ENCODE results near the gene COL23A1.
"Not testable (repeated sequence)": the region's sequence is repeated elsewhere in the genome, so short reads cannot be mapped to it uniquely, and the experiment has no call there.

The COL23A1 gene

DNA sequence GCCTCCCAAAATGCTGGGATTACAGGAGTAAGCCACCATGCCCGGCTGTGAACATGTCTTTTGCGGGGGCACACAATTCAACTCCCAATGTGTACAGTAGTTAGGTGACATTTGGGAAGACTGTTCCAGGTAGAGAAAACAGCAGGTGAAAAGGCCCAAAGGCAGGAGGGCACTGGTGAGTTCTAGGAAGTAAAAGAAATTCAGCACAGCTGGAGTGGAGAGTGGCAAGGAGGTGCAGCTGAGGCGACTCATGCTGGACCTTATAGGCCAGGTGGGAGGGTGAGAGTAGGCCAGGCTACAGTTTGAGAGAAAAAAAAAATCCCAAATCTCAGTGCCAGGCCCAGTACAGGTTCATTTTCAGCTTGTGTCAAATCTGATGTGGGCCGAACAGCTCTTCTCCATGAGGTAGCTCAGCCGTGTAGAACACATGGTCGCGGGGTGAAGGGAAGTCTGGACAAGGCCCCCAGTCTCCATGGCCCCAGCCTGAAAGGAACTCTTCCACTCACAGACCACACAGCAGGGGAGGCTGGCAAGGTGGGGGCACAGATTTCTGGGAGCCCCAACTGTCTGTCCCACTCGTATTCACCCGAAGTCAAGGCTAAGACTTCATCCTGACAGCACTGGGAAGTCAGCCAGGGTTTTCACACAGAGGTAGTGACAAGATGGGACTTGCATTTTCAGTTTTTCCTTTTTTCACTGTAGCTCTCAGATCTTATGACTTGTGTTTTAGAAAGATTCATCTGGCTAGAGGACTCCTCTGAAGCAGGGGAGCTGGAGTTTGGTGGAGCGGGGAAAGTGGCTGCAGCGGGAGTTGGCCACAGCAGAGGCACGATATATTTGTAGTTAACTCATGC is 390.4 kb downstream of the COL23A1 start:
- no peak for DNase-seq

DNA sequence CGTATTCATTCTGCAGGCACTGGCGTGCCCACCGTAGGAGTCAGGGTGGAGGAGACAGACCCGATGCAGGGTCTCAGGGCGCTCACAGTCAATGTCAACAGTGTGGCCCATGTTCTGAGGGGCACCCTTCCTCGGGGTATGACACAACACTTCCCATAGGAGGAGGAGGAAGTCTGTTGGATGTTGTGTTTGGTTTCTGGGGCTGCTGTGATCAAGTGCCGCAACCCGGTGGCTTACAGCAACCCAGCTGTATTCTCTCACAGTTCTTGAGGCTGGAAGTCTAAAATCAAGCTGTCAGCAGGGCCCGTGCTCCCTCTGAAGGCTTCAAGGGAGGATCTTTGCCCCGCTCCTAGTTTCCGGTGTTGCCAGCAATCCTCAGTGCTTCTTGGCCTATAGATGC is 391.5 kb downstream of the COL23A1 start:
- DNase-seq = no peak

DNA sequence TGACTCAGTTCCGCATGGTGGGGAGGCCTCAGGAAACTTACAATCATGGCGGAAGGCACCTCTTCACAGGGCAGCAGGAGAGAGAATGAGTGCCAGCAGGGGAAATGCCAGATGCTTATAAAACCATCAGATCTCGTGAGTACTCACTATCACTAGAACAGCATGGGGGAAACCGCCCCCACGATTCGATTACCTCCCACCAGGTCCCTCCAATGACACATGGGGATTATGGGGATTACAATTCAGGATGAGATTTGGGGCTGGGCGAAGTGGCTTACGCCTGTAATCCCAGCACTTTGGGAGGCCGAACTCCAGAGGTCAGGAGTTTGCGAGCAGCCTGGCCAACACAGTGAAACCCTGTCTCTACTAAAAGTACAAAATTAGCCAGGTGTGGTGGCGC is 392.0 kb downstream of the COL23A1 start:
- not testable (repeated sequence) for DNase-seq

DNA sequence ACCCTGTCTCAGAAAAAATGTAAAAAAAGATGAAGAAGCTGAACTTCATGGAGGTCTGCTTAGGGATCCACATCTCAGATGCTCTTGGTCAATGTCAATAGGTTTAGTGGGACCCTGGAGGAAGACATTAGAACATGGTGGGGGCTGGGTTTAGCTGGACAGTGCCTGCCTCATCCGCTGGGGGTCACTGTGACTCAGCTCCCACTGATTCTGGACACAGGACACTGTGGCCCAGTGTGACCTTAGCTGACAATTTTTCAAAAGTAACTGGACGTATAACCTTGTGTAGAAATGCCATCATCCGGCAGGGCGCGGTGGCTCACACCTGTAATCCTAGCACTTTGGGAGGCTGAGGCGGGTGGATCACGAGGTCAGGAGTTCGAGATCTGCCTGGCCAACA is 393.2 kb downstream of the COL23A1 start:
- DNase-seq = no peak

DNA sequence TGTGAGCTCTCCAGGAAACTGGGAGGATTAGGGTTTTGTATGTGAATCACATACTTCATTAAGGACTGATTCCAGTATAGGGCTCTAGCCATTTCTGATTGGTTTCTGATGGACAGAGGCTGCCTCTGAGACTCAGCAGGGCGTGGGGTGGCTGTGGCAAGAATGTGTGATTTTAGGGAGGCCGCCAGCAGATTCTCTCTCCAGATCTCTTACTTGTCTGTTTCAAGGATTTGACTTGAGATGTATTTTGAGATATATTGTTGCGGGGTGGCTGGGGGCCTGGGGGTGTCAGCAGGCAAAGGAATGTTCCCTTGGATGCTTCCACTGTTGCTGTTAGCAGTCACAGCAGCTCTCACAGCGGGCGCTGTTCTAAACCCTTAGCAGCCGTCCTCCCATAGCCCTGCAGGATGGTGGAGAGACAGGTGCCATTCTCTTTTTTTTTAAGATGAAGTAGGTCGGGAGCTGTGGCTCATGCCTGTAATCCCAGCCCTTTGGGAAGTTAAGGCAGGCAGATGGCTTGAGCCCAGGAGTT is 393.8 kb downstream of the COL23A1 start:
- DNase-seq = no peak

DNA sequence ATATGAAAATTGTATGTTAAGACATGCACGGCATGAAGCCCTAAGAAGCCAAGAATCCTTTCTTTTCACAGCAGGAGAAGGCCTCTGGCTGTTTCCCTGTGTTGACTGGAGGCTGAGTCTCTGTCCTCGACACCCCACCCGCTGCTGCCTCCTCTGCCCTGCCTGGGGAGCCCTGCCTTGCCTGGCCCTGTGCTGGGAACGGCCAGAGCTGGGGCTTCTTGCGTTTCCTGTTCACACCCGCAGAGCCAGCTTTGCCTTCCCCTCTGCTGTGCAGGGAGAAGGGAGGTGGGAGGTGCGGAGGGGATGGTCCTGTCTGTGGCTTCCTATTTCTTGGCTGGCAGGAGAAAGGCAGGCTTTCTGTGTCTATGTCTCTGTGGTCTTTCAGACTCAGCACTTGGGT is 396.2 kb downstream of the COL23A1 start:
- DNase-seq = no peak

DNA sequence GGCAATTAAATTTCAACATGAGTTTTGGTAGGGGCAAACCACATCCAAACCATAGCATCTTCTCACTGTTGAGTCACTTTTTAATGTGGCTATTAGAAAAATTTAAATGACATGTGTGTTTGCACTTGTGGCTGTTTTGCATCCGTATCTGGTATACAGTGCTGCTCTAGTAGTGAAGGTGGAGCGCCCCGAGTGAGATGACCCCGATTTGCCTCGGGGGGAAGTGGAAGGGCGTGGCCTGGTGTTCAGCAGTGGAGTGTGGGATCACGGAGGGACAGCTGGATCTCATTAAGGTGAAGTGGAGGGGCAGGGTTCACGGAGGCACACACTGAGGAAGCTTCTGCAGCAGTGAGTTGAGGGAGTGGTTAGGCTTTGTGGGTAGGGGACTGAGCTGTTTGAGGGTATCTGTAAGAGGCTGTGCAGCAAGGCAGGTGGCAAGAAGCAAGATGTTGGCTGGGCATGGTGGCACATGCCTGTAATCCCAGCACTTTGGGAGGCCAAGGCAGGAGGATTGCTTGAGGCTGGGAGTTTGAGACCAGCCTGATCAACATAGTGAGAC is 396.9 kb downstream of the COL23A1 start:
- DNase-seq = no peak

DNA sequence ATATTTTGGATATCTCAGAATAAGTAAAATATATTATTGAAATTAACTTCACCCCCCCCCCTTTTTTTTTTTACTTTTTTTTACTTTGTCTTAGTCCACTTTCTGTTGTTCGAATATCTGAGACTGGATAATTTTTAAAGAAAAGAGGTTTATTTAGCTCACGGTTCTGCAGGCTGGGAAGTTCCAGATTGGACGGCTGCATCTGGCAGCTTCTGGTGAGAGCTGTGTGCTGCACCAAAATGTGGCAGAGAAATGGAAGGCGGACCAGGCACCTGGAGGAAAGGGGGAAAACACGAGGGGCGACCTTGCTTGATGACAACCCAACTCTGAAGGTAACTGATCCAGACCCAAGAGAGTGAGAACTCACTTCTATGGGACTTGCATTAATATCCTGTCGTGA is 397.4 kb downstream of the COL23A1 start:
- no peak for DNase-seq

DNA sequence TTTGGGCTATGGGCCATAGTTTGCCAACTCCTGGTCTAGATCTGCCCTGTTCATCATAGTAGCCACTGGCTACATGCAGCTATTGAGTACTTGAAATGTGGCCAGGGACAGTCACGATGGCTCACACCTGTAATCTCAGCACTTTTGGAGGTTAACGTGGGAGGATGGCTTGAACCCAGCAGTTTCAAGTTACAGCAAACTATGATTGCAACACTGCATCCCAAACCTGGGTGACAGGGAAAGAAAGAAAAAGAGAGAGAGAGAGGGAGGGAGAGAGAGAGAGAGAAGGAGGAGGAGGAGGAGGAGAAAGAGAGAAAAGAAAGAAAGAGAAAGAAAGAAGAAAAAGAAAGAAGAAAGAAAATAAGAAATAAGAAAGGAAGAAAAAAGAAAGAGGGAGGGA is 397.9 kb downstream of the COL23A1 start:
- no peak for DNase-seq

DNA sequence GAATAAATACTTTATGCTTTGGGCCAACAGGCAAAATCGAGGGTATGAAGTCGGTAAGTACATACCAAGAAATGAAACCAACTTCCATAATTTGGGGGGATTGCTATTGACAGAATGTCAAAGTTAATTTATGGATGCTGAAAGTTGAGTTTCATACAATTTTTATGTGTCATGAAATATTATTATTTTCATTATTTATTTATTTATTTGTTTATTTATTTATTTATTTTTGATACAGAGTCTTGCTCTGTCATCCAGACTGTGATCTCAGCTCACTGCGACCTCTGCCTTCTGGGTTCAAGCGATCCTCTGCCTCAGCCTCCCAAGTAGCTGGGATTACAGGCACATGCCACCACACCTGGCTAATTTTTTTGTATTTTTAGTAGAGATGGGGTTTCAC is 398.5 kb downstream of the COL23A1 start:
- DNase-seq = no peak

DNA sequence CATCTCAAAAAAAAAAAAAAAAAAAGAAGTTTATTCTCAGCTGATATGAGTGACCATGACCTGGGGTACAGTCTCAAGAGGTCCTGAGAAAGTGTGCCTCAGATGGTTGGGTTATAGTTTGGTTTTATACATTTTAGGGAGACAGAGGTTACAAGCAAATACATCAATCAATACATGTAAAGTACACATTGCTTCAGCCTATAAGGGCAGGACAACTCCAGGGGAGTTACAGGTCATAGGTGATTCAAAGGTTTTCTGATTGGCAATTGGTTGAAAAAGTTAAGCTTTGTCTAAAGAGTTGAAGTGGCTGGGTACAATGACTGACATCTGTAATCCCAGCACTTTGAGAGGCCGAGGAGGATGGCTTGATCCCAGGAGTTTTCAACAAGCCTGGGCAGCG is 400.8 kb downstream of the COL23A1 start:
- DNase-seq = no peak
